IPS-NIHi7 (cell line): ENCODE measurements around the gene ZNF454.

Experiments used
- DNase-seq: peaks from one replicate; pipeline ENCODE4 v3.0.0; 2012; ENCODE audit warnings: mixed read lengths; ENCODE audit errors: extremely low spot score

The ZNF454 gene

DNA sequence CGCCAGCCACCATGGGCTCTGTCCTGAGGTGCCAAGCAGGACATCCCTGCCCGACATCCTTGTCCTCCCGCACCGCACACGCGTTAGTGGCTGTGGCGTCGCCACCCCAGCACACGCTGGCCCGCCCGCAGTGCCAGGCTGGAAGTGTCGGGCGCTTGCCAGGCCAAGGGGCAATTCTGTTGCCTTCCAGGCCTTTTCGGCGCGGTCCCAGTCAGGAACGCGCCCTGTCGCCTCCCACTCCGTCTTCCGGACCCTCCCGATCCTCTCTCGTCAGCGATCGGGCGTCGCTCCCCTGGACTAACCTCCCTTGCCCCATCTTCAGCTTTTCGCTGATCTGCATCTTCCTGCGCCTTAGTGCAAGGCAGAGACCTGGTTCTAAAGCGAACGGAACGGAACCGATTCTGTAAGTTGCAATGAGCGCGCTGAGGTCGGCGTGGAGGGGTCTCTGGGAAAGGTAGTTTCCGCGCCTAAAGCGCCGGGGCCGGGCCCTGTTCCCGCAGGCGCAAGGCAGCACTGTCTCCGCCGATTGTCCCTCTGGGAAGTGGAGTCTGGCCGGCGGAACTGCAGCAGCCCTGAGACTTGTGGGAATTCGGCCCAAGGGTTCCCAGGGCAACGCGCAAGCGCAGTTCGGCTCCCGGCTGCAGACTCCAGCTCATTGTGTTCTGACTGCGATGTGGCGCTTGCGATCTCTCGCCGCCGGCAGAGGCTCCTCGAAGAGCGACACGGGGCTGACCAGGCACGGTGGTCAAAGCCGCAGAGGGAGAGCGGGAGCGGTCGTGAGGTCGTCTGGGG is at the start of gene ZNF454:
Gene ZNF454, plus strand, starts transcription at position 630 of the 792 bp plus-strand sequence. CDS start 1,594 bp downstream, outside the sequence.
- peak; percentile 99 for DNase-seq

DNA sequence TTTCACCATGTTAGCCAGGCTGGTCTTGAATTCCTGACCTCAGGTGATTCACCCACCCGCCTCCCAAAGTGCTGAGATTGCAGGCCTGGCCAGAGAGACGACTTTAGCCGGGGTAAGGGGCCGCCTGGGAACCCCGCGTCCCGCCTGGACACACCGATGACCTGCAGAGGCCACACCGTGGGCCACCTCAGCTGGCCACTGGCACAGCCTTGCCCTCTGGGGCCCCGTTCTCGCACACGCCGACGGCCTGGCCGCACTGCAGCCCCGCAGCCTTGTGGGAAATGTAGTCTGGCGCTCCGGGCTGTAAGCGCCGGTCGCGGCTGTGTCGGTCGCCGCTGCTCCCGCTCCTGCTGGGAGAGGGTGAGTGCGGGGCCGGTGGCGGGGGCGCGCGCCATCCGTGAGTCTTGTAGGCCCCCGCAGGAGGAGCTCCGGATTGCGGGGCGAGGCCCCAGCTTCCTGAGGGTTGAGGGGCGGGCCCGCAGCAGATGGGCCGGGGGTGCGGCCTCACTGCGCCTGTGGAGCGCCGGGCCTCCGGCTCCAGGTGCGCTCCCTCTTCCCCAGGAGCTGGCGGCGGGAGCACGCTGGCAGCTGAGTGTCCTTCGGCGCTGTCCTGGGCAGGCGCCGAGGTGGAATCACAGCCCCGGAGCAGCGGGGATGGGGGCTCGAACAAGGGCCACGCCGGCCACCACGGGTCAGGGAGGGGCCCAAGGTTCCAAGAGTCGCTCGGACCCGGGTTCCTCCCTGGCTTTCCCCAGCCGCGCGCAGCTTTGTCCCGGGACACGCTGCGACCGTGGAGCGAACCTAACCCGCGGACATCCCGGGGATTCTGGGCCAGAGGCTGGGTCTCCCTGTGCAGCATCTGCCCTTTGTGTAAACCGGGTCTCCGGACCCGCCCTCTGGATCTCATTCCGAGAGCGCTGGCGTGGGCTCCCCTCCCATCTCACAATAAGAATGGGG is 45.1 kb upstream of the ZNF454 start, which contains the start of gene ZFP2:
Gene ZFP2, plus strand, starts transcription at position 299 of the 957 bp plus-strand sequence. CDS start 35,401 bp downstream, outside the sequence.
- DNase-seq: peak; percentile 81

DNA sequence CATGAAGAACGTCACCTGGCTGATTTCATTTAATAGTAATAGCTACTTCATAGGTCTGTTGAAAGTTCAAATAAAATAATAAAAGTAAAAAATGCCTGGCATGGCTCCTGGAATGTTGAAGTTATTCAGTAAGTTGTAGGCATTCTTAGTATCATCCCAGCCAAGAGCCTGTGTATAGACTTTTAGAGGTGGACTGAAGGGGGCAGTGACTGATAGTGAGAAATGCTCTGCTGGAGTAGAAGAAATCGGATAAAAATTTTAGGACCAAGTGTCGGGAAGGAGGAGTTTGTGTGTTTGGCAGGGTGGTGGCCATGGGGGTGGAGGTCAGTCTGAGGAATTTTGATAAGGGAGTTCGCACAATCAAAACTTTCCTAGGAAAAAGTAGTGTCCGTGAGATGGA is 41.7 kb upstream of the ZNF454 start:
- peak; percentile 9 for DNase-seq

DNA sequence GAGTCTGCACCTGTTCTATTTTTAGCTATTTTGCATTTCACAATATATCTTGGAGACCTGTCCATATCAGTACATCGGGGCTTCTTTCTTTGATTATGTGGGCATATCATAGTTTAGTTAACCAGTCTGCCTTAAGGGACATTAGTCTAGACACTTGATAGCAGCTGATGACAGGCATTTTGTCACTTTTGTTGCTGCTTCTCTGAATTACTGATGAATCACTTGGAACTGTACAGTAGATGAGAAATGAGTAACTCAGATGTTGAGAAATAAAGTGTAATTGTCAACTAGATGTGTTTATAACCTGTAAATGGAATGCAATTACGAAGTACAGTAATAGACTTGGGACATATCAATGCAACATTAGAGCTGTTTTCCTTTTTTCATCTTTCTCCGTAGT is 38.1 kb upstream of the ZNF454 start:
- no peak for DNase-seq

DNA sequence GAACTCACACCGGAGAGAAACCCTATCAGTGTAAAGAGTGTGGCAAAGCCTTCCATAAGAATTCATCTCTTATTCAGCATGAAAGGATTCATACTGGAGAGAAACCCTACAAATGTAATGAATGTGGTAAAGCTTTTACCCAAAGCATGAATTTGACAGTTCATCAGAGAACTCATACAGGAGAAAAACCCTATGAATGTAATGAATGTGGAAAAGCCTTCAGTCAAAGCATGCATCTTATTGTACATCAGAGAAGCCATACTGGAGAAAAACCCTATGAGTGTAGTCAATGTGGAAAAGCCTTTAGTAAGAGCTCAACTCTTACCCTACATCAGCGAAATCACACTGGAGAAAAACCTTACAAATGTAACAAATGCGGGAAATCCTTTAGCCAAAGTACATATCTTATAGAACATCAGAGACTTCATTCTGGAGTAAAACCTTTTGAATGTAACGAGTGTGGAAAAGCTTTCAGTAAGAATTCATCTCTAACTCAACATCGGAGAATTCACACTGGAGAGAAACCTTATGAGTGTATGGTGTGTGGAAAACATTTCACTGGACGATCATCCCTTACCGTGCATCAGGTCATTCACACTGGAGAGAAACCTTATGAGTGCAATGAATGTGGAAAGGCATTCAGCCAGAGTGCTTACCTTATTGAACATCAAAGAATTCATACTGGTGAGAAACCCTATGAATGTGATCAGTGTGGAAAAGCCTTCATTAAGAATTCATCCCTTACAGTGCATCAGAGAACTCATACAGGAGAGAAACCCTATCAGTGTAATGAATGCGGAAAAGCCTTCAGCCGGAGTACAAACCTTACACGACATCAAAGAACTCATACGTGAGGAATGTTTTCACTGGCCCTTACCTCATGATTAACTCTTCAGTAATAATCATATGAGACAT is 8.9 kb upstream of the ZNF454 start:
- no peak for DNase-seq

DNA sequence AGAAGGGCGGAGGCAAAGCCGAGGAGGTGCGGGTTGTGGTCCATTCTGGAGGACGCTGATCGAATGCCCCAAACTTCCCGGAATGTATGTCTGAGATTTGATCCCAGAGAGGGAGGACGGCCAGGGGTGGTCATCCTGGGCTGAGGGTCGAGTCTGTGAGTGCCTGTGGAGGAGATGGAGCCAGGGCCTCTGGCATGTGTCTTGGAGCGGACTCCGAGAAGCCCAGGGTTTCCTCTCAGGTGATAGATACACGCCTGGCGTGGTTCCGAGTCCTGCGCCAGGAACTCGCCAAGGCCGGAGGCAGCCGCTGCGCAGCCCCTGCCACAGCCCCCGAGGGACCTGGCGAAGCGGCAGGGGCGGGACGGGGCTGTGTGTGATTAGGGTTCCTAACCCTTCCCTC is 363 bp downstream of the ZNF454 start:
- DNase-seq: no peak

DNA sequence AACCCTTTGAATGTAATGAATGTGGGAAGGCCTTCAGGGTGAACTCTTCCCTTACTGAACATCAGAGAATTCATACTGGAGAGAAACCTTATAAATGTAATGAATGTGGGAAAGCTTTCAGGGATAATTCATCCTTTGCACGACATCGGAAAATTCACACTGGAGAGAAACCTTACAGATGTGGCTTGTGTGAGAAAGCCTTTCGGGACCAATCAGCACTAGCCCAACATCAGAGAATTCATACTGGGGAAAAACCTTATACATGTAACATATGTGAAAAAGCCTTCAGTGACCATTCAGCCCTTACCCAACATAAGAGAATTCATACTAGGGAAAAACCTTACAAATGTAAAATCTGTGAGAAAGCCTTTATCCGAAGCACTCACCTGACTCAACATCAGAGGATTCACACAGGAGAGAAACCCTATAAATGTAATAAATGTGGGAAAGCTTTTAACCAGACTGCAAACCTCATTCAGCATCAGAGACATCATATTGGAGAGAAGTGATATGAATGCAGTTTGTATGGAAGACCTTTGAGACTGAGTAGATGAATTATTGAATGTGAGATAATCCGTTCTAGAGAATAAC is 24.6 kb downstream of the ZNF454 start:
- no peak for DNase-seq

DNA sequence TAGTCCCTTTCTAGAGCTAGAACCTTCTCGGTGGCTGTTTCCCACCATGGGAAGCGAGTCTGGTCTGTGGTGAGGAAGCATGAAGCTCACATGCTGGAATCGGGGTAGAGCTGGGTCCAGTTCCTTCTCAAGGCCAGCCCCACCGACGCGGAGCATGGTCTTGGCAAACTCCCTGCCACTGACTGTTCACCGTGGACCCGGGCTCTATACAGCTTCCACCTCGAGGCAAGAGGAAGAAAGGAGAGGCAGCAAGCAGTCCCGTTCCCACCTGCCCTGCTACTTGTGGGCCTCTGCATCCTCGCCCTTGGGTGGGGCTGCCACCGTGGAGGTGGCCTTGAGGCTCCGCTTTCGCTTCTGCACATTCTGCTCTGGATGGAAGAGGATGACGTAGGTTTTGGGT is 40.4 kb downstream of the ZNF454 start:
- no peak for DNase-seq

DNA sequence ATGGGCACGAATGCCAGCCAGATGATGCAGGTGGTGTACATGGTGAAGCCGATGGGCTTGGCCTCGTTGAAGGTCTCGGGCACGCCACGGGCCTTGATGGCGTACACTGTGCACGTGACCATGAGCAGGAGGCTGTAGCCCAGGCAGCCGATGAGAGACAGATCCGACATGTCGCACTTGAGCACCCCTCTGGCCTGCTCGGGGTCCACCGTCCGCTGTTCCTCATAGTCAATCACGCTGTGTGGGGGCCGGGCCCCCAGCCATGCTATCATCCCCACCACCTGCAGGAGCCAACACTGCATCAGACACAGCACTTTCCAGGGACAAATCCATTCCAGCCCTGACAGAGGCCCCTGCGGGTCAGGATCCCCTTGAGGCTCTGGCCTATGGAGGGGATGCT is 41.9 kb downstream of the ZNF454 start:
- no peak for DNase-seq

DNA sequence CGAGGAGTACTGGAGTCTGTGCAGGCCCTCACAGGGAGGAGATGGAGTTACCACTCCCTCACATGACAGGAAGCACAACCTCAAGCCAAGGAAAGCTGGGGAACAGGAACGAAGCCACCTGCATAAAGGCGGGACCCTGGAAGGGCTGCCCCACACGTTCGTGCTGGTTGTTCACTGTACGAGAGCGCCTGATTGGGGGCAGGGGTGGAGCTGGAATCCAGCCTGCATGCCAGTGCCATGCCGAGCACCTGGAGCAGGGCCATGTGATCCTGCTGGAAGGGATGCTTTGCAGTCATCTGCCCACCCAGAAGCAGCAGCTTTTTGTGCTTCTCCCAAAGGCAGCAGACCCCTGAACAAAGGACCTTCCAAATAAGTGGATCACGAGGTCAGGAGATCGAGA is 42.7 kb downstream of the ZNF454 start:
- DNase-seq: no peak

DNA sequence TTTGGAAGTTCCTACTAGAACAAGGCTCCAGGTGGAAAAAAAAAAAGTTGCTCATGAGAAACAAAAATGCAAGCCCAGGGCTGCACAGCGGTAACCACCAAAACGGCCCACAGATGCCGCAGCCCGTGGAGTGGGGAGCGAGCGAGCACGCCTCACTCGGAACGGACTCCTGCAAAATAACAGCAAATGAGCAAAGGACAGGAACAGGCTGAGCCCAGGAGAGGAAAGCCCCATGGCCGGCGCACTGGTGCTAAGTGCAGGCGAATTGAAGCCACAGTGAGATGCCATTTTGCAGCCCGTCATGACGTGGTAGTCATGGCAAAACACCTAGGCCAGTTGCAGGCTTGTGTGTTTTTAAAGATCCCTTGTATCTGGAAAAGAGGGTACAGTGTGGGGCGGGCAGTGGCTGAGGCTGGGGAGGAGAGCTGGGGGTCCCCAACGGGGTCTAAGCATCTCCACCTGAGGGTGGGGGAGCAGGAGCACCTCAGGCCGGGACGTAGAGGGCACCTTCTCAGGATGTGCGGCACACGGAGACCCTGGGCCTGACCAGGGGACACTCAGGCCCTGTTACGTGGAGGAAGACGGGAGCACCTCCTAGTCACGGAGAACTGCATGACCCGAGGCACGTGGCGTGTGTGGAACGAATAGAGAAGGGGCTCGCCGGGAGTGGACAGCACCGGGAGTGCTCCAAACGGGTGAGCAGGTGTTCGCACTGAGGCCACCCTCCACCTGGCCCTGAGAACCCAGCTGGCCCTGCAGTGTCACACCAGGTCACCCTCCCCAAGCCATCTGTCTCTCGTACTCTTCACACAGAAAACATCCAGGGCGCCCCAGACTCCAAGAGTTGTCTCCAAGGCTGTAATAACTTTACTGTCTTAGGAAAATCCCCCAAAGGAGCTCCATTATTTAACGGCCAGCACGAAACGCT is 43.4 kb downstream of the ZNF454 start:
- no peak for DNase-seq

DNA sequence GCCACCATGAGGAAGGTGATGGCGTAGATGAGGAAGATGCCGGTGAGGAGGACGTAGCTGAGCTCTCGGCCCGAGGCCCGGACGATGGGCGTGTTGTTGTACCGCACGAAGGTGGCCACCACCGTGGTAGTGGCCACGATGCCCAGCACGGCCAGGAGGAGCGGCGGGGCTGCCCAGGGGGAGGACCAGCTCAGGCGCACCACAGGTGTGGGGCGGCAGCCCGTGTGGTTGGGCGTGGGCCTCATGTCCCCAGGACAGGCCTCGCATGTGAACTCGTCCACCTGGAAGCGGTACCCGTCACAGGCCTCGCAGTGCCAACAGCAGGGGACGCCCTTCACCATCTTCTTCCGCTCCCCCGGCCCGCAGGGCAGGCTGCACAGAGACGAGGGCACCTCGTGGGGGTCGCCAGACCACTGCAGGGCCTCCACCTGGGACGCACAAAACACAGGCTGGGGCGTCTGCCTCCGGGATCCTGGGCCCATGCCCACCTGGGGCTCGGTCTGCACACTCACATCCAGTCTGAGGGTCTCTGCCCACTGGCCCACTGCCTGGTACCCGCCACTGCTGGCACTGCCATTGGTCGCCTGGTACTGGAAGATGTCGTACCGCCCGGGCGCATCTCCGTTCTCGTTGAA is 45.4 kb downstream of the ZNF454 start:
- DNase-seq: no peak

DNA sequence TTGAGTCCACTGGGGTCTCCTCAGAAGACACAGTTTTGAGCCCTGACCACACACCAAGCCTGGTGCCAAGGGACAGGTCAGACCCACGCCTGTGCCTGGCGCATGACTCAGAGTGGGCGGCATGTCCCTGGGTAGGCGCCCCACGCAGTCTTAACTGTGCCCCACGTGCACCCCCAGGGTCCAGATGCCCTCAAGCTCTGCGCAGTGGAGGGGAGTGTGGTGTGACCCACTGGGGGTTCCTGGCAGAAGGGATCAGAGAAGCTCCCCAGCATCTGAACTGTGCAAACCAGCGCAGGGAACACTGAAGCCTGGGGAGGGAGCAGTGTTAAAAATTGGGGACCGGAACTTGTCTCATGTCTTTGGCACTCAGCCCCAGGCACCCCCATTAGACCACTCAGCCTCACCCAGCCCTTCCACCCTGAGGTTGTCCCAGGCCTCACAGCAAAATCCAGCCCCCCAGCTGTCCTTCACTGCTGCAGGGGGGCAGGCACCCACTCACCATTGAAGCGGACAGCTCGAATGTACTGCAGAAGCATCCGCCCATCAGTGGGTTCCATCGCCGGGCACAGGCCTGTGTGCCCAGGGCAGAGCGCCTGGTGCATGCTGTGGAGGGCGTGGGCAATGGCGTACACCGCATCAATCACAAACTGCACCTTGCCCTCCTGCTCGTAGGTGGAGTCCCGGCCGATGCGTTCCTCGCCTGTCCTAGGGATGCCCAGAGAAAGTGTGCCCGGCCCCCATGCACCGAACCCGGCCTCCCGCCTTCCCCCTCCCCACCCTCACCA is 47.6 kb downstream of the ZNF454 start:
- no peak for DNase-seq

DNA sequence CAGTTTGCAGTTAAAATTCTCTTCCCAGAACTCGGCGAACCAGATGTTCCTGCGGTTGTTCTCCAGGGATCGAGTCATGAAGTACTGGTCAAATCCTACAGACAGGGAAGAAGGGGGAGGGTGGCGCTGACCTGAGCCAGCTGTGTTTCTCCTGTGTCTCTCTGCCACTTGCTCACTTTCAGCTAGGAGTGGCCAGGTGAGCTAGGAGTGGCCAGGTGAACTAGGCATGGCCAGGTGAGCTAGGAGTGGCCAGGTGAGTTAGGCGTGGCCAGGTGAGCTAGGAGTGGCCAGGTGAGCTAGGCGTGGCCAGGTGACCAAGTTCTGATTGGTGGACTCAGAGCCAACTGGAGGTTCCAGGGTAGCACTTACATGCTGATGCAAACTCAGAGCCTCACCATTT is 48.3 kb downstream of the ZNF454 start:
- DNase-seq: no peak

DNA sequence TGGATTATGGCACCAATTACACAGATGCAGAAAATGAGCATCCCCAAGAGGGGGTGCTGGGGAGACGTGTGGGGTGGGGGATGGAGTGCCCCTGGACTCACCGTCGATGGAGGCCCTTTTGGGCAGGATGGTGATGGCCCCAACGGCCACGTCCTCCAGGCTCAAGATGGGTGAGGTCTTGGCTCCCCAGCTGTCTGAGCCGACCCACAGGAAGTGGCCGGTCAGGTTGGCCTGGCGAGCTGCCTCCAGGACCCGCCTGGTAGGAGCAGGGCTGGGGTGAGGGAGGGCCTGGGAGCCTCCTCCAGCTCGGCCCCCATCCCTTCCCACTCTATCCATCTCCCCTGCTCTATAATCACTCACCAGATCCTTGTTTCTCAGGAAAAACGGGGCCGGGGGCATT is 49.5 kb downstream of the ZNF454 start:
- no peak for DNase-seq

DNA sequence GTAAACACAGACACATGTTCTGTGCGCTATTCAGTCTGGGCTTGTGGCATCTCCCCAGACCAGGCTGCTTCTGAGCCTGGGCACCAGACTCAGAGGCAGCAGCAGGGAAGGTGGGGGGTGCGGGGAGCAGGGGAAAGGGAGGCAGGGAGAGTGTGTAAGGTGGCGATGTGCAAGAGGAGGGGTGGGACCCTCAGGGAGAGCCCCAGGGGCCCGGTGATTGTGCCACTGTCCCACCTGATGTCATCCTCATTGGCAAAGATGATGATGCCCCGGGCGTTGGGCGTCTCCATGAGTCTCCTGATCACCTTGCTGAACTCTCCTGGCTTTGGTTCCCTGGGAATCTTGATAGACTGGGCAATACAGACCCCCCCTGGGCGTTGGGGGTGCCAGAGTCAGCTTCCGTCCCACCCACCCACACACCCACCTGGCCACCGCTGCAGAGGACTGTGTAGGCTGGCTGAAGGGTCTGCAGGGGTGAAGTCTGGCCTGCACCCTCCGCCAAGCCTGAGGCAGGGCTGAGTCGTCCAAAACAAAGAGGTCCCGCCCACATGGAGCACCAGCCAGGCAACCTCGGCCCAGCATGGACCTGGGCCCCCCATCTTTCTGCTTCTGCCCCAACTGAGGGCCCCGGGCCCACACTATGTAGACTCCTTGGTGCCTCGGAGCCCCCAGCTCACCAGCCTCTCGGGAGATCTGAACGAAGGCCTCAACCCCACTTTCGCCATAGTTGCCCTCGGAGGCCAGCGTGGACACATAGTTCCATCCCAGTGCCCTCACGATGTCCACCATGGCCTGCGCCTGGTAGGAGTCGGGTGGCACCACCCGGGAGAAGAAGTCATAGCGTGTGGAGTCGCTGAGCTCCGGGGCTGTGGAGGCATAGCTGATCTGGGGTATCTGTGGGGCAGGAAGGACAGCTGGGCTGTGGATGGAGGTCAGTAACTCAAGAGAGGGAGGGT is 50.5 kb downstream of the ZNF454 start:
- DNase-seq: no peak

DNA sequence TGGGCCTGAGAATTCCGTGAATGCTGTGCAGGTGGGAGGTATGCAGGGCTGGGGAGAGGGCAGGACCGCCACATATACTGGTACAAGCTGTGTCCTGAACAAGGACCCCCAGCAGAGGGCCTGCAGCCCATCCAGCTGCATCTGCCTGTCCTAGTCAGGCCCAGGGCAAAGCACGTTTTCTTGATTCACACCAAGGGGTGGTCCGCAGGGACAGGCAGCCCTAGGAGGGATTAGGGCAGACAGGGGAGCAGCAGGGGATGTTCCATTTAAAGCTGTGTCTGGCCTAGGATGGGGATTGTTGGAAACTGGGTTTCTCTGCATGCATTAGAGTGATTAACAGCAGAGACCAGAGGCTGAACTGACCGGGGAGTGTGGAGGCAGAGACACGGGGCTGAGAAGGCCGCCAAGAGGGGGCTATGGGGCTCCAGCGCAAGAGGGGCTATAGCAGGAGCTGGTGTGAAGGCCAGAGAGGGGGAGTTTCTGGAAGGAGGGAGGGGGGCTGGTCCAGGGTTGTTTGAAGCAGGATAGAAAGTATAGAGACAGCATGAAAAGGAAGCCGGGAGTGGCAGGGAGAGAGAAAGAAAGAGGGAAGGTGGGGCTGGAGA is 51.4 kb downstream of the ZNF454 start:
- DNase-seq: no peak
